Activated CD4-positive, alpha-beta T cell treated with anti-CD3 and anti-CD28 coated beads, Interleukin-2, amount 10 ng/mL, durations not matched to agents 7 days and 5 days (primary cell): ENCODE data around the gene TBC1D3B. TPM values are rescaled to one million over a fixed set of nuclear protein-coding genes. Genes with fewer than 3 reads are reported as not detected.
"Not testable (repeated sequence)": the region's sequence is repeated elsewhere in the genome, so short reads cannot be mapped to it uniquely, and the experiment has no call there.

Experiments used
- CTCF ChIA-PET: fragments of 350-600 bp; sonication (Branson Sonifier 250); formaldehyde crosslinking; loops from one replicate; lab custom pipeline; 2021; ENCODE audit warnings: antibody characterized with exemption; lab: Charles Lee
- POLR2A ChIA-PET: fragments of 350-600 bp; sonication (Branson Sonifier 250); formaldehyde crosslinking; loops from one replicate; lab custom pipeline; 2021; ENCODE audit warnings: antibody characterized with exemption; lab: Charles Lee
- DNase-seq: peaks from one replicate; pipeline ENCODE4 v3.0.0-alpha.2; 2020
- H3K27ac Mint-ChIP-seq: one replicate; pipeline ENCODE4 v1.8.0; 2021; ENCODE audit warnings: mild to moderate bottlenecking, moderate library complexity, mixed read lengths
- H3K27me3 Mint-ChIP-seq: one replicate; pipeline ENCODE4 v1.8.0; 2021; ENCODE audit warnings: mixed read lengths
- H3K36me3 Mint-ChIP-seq: one replicate; pipeline ENCODE4 v1.8.0; 2021; ENCODE audit warnings: low read depth, mixed read lengths
- H3K4me1 Mint-ChIP-seq: one replicate; pipeline ENCODE4 v1.8.0; 2021; ENCODE audit warnings: mixed read lengths
- H3K4me3 Mint-ChIP-seq: one replicate; pipeline ENCODE4 v1.8.0; 2021; ENCODE audit warnings: mild to moderate bottlenecking, moderate library complexity, mixed read lengths
- H3K9me3 Mint-ChIP-seq: one replicate; pipeline ENCODE4 v1.8.0; 2021; ENCODE audit warnings: mixed read lengths
- total RNA-seq, 2 experiments: library from RNA; stranded (reverse); gene quantifications; one replicate each; pipeline ENCODE4 v1.2.3, GENCODE V29; 2021

Gene TBC1D3B
- total RNA-seq, 2 experiments from 2014 or later, result 2.4 to 3.3 TPM

- Mint-ChIP-seq H3K4me3 (no peak overlapping the region), H3K27me3 (peaks cover 15% of the 10 kb centered on the region)
Observed at GRCh38 chr17:36183001-36183971, 6.8 kb upstream of the TBC1D3B start.

DNA sequence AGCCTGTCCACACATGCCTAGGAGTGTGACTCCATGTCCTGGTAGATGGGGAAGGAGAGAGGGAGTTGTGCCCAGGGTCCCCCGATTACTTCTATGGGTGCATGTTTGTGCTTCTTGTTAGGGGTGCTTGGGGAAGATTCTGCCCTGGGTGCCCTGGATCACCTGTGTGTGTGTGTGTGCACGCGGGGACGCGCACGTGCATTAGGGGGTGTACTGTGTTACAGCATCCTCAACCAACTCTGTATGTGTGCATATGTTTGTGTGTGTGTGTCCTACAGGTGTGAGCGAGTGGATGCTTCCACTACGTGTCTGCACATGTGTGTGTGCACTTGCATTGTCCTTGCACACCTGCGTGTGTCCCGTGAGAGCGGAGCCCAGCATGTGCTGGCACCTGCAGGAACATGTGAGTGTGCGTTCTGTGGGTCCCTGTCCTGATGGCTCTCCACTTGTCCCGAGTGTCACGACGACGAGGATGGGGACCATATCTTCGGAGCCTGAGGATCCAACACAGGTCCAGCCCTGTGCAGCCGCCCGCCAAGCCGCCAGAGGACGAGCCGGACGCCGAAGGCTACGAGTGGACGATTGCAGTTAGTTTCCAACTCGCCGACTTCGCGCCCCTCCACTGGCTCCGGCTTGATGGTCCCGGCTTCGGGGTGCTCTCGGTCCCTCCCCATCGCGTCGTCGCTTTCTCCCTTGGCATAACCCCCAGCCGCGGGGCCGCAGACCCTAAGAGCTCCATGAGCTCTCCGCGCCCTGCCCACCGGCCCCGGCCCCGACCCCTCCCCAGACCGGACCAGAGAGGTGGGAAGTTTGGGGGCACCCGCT is 6.0 kb upstream of the TBC1D3B start:
- no peaks in the 10 kb centered on the region for H3K9me3 Mint-ChIP-seq
- no peak overlapping the region for H3K27ac Mint-ChIP-seq
- no peaks in the 10 kb centered on the region for H3K36me3 Mint-ChIP-seq
- no peaks in the 10 kb centered on the region for H3K4me1 Mint-ChIP-seq
- H3K27me3 Mint-ChIP-seq, result peaks cover 13% of the 10 kb centered on the region
- POLR2A ChIA-PET, result no interaction called here
- H3K4me3 Mint-ChIP-seq, result no peak overlapping the region
- CTCF ChIA-PET, result interaction anchor here (1.8 kb wide), 1 partner anchor 11 kb away, joined by 10 read pairs; no protein-coding TSS in a partner anchor
- DNase-seq, result no peak

More at GRCh38 chr17:36183001-36183971, 6.8 kb upstream of the TBC1D3B start:
- Mint-ChIP-seq H3K27ac (no peak overlapping the region), H3K9me3 (no peaks in the 10 kb centered on the region), H3K36me3 (no peaks in the 10 kb centered on the region), H3K4me1 (no peaks in the 10 kb centered on the region)
- POLR2A ChIA-PET, result no interaction called here
- CTCF ChIA-PET, result interaction anchor here (1.8 kb wide), 1 partner anchor 10 kb away, joined by 10 read pairs; no protein-coding TSS in a partner anchor
- DNase-seq, result no peak

DNA sequence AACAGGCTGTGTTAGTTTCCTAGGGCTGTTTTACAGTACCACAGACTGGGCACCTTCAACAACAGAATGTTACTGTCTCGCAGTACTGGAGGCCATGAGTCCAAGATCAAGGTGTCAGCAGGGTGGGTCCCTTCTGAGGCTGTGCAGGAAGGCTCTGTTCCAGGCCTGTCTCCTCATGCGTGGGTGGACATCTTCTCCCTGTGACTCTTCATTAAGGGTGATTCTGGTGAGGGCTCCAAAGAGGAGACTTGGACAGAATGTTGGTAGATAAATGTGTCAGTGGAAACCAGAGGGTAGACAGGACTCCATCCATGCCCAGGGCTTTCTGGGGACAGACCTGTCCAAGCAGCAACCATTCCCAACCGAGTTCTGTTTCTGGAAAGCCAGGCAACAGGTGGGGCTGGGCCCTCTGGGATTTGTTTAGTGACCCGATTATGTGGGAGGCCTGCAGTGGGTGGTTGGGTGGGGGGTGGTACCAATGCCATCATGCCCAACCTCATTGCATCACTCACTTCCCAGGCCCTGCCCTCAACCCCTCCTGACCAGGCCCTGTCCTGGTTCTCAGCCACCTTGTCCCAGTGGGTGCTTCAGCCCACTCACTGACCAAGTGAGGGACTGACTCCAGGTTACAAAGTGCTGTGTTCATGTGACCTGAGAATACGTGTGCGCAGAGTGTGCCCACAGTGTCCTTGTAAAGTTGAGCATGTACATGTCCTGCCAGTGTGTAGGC is 5.2 kb upstream of the TBC1D3B start:
- POLR2A ChIA-PET, H3K27ac Mint-ChIP-seq, CTCF ChIA-PET, H3K4me1 Mint-ChIP-seq, H3K4me3 Mint-ChIP-seq, DNase-seq, H3K9me3 Mint-ChIP-seq, H3K36me3 Mint-ChIP-seq: not testable (repeated sequence)
- peaks cover 13% of the 10 kb centered on the region for H3K27me3 Mint-ChIP-seq

GRCh38 chr17:36168836-36169235 is 7.6 kb downstream of the TBC1D3B start:
- H3K27me3 Mint-ChIP-seq, CTCF ChIA-PET: not testable (repeated sequence)

DNA sequence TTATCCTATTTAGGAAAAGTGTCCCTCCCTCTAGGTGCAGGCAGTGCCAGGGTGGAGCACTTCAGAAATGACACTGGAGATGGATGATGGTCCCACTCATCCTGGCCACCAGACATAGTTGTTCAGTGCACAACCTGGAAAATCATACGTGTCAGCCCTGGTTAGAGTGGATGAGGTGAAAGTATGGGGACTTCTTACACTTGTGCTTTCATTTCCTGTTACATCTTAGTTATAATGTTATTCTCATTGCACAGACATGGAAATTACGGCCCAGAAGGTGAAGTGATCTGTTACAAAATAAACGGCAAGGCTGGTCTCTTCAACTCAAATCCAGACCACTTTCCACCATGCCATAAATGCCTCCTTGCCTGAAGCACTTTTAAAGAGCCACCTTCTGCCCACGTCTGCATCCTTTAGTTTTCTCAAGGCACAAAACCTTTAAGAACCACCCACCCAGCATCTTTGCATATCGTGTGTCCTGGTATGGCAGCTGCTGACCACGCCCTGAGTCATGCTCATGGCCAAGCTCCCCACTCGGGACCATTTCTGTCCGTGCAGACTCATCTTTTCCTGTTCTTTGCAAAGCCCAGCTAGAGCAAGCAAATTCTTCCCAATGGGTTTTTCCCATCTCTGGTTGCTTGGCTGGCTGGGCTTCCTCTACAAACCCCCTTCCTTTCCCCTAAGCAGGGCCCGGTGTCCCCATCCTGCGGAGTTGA is 22.4 kb downstream of the TBC1D3B start:
- peaks cover 25% of the 10 kb centered on the region for H3K27me3 Mint-ChIP-seq
- H3K27ac Mint-ChIP-seq, result no peak overlapping the region
- no peak for DNase-seq
- no peaks in the 10 kb centered on the region for H3K36me3 Mint-ChIP-seq
- H3K4me3 Mint-ChIP-seq, result no peak overlapping the region
- CTCF ChIA-PET, result no interaction called here
- POLR2A ChIA-PET, result no interaction called here
- no peaks in the 10 kb centered on the region for H3K9me3 Mint-ChIP-seq
- no peaks in the 10 kb centered on the region for H3K4me1 Mint-ChIP-seq

More at GRCh38 chr17:36168836-36169235, 7.6 kb downstream of the TBC1D3B start:
- POLR2A ChIA-PET, H3K36me3 Mint-ChIP-seq, H3K9me3 Mint-ChIP-seq, H3K4me3 Mint-ChIP-seq, H3K27ac Mint-ChIP-seq, DNase-seq, H3K4me1 Mint-ChIP-seq: not testable (repeated sequence)

DNA sequence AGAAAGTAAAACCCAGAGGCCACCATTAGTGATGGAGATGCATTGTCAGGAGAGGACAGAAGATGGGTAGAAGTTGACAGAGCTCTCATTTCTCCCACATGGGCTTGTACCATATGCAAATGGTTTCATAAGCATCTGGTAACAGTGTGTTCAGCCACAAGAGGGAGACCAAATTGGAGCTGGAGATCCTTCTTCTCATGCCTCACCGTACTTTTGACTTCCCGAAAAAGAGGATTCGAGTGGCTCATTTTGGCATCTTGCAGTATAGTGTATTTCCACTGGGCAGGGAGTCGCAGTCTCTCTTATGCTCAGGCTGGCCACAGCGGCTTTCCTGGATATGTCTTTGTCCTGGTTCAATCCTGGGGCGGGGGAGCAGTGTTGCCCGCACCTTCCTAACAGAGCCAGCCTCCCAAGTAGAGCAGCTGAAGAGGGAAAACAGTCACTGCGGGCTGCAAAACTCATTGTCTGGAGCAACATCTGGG is 23.8 kb downstream of the TBC1D3B start:
- H3K36me3 Mint-ChIP-seq, result no peaks in the 10 kb centered on the region
- peaks cover 32% of the 10 kb centered on the region for H3K27me3 Mint-ChIP-seq
- no peaks in the 10 kb centered on the region for H3K4me1 Mint-ChIP-seq
- ChIA-PET POLR2A (no interaction called here), CTCF (no interaction called here)
- no peaks in the 10 kb centered on the region for H3K9me3 Mint-ChIP-seq
- no peak overlapping the region for H3K4me3 Mint-ChIP-seq
- DNase-seq, result no peak
- H3K27ac Mint-ChIP-seq, result no peak overlapping the region

GRCh38 chr17:36151891-36152638 is 24.4 kb downstream of the TBC1D3B start:
- H3K27me3 Mint-ChIP-seq, result peaks cover 33% of the 10 kb centered on the region
- H3K4me1 Mint-ChIP-seq, result no peaks in the 10 kb centered on the region
- no peaks in the 10 kb centered on the region for H3K36me3 Mint-ChIP-seq
- H3K9me3 Mint-ChIP-seq, result no peaks in the 10 kb centered on the region
- ChIA-PET CTCF (no interaction called here), POLR2A (no interaction called here)
- H3K4me3 Mint-ChIP-seq, result no peak overlapping the region
- no peak overlapping the region for H3K27ac Mint-ChIP-seq
- DNase-seq, result no peak

DNA sequence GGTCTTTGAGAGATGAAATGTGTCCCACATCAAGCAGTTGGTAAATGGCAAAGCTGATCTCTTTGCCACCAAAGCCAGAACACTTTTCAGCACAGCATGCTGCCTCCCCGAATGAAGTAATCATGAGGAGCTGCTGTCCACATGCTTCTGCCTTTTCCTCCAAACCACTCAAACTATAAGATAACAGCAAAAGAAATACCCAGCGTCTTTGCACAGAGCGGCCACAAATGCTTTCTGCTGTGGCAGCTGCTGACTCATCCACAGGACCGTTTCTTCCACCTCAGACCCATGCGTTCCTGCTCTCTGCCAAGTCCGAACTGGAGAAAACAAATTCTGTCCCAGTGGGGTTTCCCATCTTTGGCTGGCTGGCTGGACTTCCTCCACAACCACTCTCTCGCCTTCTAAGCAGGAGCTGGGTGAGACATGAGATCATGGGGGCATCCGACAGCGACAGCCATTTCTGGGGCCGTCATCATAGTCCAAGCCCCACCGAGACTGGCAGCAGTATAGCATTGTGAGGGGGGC is 27.1 kb downstream of the TBC1D3B start:
- Mint-ChIP-seq H3K4me3 (no peak overlapping the region), H3K4me1 (no peaks in the 10 kb centered on the region), H3K27ac (no peak overlapping the region), H3K9me3 (no peaks in the 10 kb centered on the region), H3K27me3 (peaks cover 32% of the 10 kb centered on the region), H3K36me3 (no peaks in the 10 kb centered on the region)
- POLR2A ChIA-PET, result no interaction called here
- no peak for DNase-seq
- CTCF ChIA-PET, result interaction anchor here (0.8 to 1.9 kb wide), 9 partner anchors 13 to 179 kb away, joined by 3 to 15 read pairs (median 4); no protein-coding TSS in a partner anchor

DNA sequence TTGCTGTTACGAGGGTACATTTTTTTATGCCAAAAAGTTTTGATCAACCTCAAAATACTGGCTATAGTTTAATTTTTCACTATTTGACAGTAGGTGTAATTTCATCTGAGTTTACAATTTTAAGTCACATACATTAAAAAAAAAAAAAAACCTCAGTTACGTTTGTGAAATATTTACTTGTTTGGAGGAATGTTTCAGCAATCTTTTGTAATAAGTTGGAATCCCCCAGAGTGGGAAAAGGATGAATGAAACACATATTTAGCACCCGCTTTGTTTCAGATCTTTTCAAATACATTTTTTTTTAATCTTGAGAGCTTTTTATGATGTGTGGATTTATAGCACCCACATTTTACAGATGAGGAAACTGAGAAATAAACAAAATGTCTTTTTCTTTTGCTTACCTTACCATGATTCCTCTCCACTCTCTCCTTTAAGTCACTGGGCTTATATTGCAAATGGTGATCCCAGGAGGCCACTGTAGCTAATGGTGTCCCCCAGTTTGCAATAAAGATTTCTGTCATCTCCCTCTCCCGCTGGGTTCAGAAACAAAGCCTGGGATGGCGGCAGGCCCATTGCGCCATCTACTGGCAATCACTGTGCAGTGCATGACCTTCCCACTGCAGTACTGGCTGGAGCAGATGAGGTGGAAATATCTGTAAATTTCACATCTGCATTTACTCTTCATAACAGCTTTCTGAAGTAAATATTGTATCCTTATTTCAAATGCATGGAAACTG is 27.7 kb downstream of the TBC1D3B start:
- Mint-ChIP-seq H3K9me3 (no peaks in the 10 kb centered on the region), H3K27me3 (peaks cover 27% of the 10 kb centered on the region), H3K27ac (no peak overlapping the region), H3K4me1 (no peaks in the 10 kb centered on the region), H3K4me3 (no peak overlapping the region), H3K36me3 (no peaks in the 10 kb centered on the region)
- CTCF ChIA-PET, result interaction anchor here (0.6 to 1.9 kb wide), 15 partner anchors 13 to 916 kb away, joined by 3 to 15 read pairs (median 3); no protein-coding TSS in a partner anchor
- peak; percentile 63 for DNase-seq
- POLR2A ChIA-PET, result interaction anchor here (0.6 kb wide), 1 partner anchor 445 kb away, joined by 3 read pairs; no protein-coding TSS in a partner anchor

- Mint-ChIP-seq H3K36me3 (no peaks in the 10 kb centered on the region), H3K4me3 (no peak overlapping the region), H3K9me3 (no peaks in the 10 kb centered on the region), H3K27ac (no peak overlapping the region), H3K27me3 (peaks cover 24% of the 10 kb centered on the region), H3K4me1 (no peaks in the 10 kb centered on the region)
- ChIA-PET CTCF (interaction anchor here (1.4 to 1.9 kb wide), 2 partner anchors 158 to 178 kb away, joined by 3 to 15 read pairs; no protein-coding TSS in a partner anchor), POLR2A (no interaction called here)
- DNase-seq, result no peak
Observed at GRCh38 chr17:36147601-36148000, 28.8 kb downstream of the TBC1D3B start.
